ENCODE data around the gene STKLD1.
"Not testable (repeated sequence)": the region's sequence is repeated elsewhere in the genome, so short reads cannot be mapped to it uniquely, and the experiment has no call there.

Gene STKLD1

DNA sequence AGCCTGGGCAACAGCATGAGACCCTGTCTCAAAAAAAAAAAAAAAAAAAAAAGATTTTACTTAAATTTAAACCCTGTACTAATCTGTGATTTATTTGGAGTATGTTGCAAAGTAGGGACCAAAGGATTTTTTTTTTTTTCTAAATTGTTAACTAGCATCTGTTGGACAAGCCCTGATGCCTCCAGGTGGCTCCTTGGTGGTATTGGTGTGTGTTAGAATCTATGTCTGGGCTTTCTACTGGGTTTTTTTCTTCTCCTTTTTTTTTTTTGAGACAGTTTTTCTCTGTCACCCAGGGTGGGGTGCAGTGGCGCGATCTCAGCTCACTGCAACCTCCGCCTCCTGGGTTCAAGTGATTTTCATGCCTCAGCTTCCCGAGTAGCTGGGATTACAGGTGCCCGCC lies 75.7 kb downstream of the STKLD1 start:
- H3K4me1 ChIP-seq (ENCODE audit: control insufficient read depth, insufficient read depth, low read length, poor library complexity, severe bottlenecking); H3K4me3 ChIP-seq (ENCODE audit: insufficient read depth, low read depth, low read length, poor library complexity, severe bottlenecking); DNase-seq; H3K27ac ChIP-seq (ENCODE audit: insufficient read depth, low read length, poor library complexity, severe bottlenecking); H3K36me3 ChIP-seq (ENCODE audit: control insufficient read depth, insufficient read depth, low read length); H3K9me3 ChIP-seq (ENCODE audit: control insufficient read depth, low read length); H3K27me3 ChIP-seq (replicated peaks; ENCODE audit: control insufficient read depth, insufficient read depth, low read length, poor library complexity, severe bottlenecking): not testable (repeated sequence)

DNA sequence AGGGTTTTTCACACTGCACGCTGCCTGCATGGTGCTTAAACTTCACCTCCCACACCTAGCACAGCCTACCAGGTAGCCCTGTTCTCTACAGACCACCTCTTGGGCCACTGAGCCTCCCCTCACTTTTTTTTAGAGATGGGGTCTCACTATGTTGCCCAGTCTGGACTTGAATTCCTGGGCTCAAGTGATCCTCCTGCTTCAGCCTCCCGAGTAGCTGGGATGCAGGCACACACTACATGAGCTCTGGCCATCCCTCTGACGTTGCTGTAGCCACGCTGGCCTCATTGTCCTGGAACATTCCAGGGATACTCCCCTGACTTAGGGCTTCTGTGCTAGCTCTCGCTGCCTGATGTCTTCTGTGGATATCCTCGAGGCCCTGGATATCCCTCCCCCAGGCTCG lies 76.4 kb downstream of the STKLD1 start:
- no peak overlapping the region for H3K27ac ChIP-seq (ENCODE audit: insufficient read depth, low read length, poor library complexity, severe bottlenecking)
- H3K27me3 ChIP-seq (replicated peaks; ENCODE audit: control insufficient read depth, insufficient read depth, low read length, poor library complexity, severe bottlenecking), result no peaks in the 10 kb centered on the region
- no peaks in the 10 kb centered on the region for H3K9me3 ChIP-seq (ENCODE audit: control insufficient read depth, low read length)
- no peak overlapping the region for H3K4me3 ChIP-seq (ENCODE audit: insufficient read depth, low read depth, low read length, poor library complexity, severe bottlenecking)
- no peaks in the 10 kb centered on the region for H3K36me3 ChIP-seq (ENCODE audit: control insufficient read depth, insufficient read depth, low read length)
- H3K4me1 ChIP-seq (ENCODE audit: control insufficient read depth, insufficient read depth, low read length, poor library complexity, severe bottlenecking), result no peaks in the 10 kb centered on the region
- no peak for DNase-seq

DNA sequence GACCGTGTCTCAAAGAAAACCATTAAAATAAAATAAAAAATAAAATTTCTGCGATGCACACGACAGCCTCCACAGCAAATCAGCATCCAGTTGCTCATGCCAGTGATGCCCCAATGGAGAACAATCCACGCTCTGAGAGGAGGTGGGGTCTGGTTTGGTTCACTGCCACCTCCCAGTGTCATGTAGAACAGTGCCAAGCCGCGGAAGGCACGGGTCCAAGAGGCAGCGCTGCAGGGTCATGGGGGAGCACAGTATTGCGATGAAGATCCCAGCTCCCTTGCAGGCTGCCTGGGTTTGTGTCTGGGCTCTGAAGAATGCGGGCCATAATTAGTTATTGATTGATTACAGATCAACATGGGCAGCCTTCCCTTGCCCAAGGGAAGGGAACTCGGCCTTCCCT lies 77.5 kb downstream of the STKLD1 start:
- Histone ChIP-seq H3K9me3 (ENCODE audit: control insufficient read depth, low read length) (no peaks in the 10 kb centered on the region), H3K27ac (ENCODE audit: insufficient read depth, low read length, poor library complexity, severe bottlenecking) (no peak overlapping the region), H3K27me3 (replicated peaks; ENCODE audit: control insufficient read depth, insufficient read depth, low read length, poor library complexity, severe bottlenecking) (no peaks in the 10 kb centered on the region), H3K36me3 (ENCODE audit: control insufficient read depth, insufficient read depth, low read length) (no peaks in the 10 kb centered on the region), H3K4me3 (ENCODE audit: insufficient read depth, low read depth, low read length, poor library complexity, severe bottlenecking) (no peak overlapping the region), H3K4me1 (ENCODE audit: control insufficient read depth, insufficient read depth, low read length, poor library complexity, severe bottlenecking) (no peaks in the 10 kb centered on the region)
- no peak for DNase-seq

DNA sequence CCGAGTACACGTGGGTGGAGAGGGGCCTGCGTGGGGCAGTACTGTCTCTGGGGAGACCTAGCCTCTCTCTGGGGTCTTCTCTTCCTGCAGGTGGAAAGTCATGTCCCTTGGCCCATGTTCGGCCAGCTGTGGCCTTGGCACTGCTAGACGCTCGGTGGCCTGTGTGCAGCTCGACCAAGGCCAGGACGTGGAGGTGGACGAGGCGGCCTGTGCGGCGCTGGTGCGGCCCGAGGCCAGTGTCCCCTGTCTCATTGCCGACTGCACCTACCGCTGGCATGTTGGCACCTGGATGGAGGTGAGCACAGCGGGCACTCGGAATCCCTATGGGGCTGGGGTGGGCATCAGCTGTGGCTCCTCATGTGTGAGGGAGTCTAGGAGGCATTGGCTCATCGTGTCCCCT lies 78.2 kb downstream of the STKLD1 start:
- H3K9me3 ChIP-seq (ENCODE audit: control insufficient read depth, low read length), result no peaks in the 10 kb centered on the region
- H3K4me3 ChIP-seq (ENCODE audit: insufficient read depth, low read depth, low read length, poor library complexity, severe bottlenecking), result no peak overlapping the region
- DNase-seq, result no peak
- peaks cover 6% of the 10 kb centered on the region for H3K4me1 ChIP-seq (ENCODE audit: control insufficient read depth, insufficient read depth, low read length, poor library complexity, severe bottlenecking)
- H3K36me3 ChIP-seq (ENCODE audit: control insufficient read depth, insufficient read depth, low read length), result no peaks in the 10 kb centered on the region
- H3K27ac ChIP-seq (ENCODE audit: insufficient read depth, low read length, poor library complexity, severe bottlenecking), result no peak overlapping the region
- no peaks in the 10 kb centered on the region for H3K27me3 ChIP-seq (replicated peaks; ENCODE audit: control insufficient read depth, insufficient read depth, low read length, poor library complexity, severe bottlenecking)

DNA sequence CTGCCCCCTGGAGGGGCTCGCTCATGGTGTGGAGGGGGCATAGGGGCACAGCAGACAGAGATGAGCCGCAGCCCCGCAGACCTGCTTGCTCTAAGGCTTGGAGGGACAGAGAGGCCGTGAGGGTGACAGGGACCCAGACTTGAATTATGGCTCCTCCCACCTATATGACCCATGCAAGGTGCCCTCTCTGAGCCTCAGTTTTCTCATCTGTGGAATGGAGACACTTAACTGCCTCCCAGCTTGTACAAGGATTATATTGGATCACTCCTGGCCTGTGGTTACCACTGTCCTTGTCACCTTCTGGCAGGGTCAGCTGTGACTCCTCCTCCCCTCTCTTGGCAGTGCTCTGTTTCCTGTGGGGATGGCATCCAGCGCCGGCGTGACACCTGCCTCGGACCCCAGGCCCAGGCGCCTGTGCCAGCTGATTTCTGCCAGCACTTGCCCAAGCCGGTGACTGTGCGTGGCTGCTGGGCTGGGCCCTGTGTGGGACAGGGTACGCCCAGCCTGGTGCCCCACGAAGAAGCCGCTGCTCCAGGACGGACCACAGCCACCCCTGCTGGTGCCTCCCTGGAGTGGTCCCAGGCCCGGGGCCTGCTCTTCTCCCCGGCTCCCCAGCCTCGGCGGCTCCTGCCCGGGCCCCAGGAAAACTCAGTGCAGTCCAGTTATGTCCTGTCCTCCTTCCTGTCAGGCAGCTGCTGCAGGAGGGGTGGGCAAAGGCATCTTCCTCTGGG lies 78.9 kb downstream of the STKLD1 start:
- Histone ChIP-seq H3K36me3 (ENCODE audit: control insufficient read depth, insufficient read depth, low read length) (no peaks in the 10 kb centered on the region), H3K4me1 (ENCODE audit: control insufficient read depth, insufficient read depth, low read length, poor library complexity, severe bottlenecking) (peaks cover 7% of the 10 kb centered on the region), H3K9me3 (ENCODE audit: control insufficient read depth, low read length) (no peaks in the 10 kb centered on the region), H3K4me3 (ENCODE audit: insufficient read depth, low read depth, low read length, poor library complexity, severe bottlenecking) (no peak overlapping the region), H3K27me3 (replicated peaks; ENCODE audit: control insufficient read depth, insufficient read depth, low read length, poor library complexity, severe bottlenecking) (no peaks in the 10 kb centered on the region), H3K27ac (ENCODE audit: insufficient read depth, low read length, poor library complexity, severe bottlenecking) (no peak overlapping the region)
- DNase-seq, result no peak

Data from effector memory CD4-positive, alpha-beta T cell (primary cell).